HL-60 (cell line): ENCODE measurements around the gene AGAP1.

Experiments used
- CTCF ChIP-seq: IDR thresholded peaks from one replicate; pipeline ENCODE4 v1.5.1; 2011; ENCODE audit warnings: low read length, control low read depth, inconsistent platforms; ENCODE audit not compliant: insufficient read depth
- GABPA ChIP-seq: IDR thresholded peaks from 2 replicates; pipeline ENCODE4 v1.6.1; 2012; ENCODE audit warnings: low read depth
- POLR2AphosphoS5 ChIP-seq: IDR thresholded peaks from 2 replicates; pipeline ENCODE4 v1.6.1; 2012; ENCODE audit warnings: low read depth

- no peak for TF ChIP-seq POLR2AphosphoS5
- no peak for TF ChIP-seq CTCF
- no peak for TF ChIP-seq GABPA
Measured at GRCh38 chr2:235709969-235710879, 216.4 kb downstream of the AGAP1 start.
